Esophagus squamous epithelium (tissue), 5 donors: Measurements from ENCODE around the gene DKK3. TPM values are rescaled to one million over a fixed set of nuclear protein-coding genes. Genes with fewer than 3 reads are reported as not detected.

ENCODE experiments used
- DNase-seq: peaks from one replicate; lab custom pipeline; 2025; lab: John Stamatoyannopoulos, UW
- H3K27ac ChIP-seq, 4 donors: fragments of 200-600 bp; sonication (generic); one replicate each; pipeline ENCODE4 v1.5.1; 2016 to 2019; ENCODE audit warnings: mild to moderate bottlenecking in 1 of 4
- H3K27me3 ChIP-seq, 4 donors: fragments of 200-600 bp; sonication (generic); 1 replicate in 3 of 4; 2 replicates in 1 of 4; pipeline versions ENCODE4 v1.5.1 to v1.6.0; 2017 to 2021; ENCODE audit warnings: antibody characterized with exemption in 1 of 4
- H3K36me3 ChIP-seq, 3 donors: fragments of 200-600 bp; sonication (generic); one replicate each; pipeline ENCODE4 v1.5.1; 2016 to 2019
- H3K4me1 ChIP-seq, 3 donors: fragments of 200-600 bp; sonication (generic); one replicate each; pipeline ENCODE4 v1.5.1; 2017 to 2019
- H3K4me3 ChIP-seq, 4 donors: fragments of 200-600 bp; sonication (generic); 1 replicate in 3 of 4; 2 replicates in 1 of 4; pipeline ENCODE4 v1.5.1; 2016 to 2019; ENCODE audit warnings: mild to moderate bottlenecking in 2 of 4, moderate library complexity in 1 of 4
- H3K9me3 ChIP-seq, 3 donors: fragments of 200-600 bp; sonication (generic); one replicate each; pipeline ENCODE4 v1.5.1; 2016 to 2019
- POLR2A ChIP-seq, 4 donors: fragments of 450-650 bp; IDR thresholded peaks; one replicate each; pipeline ENCODE4 v1.6.1; 2017; ENCODE audit warnings: antibody characterized with exemption in 4 of 4, mild to moderate bottlenecking in 4 of 4, moderate library complexity in 3 of 4
- WGBS, 2 donors: methylation state at CpG; one replicate each; pipeline ENCODE4 v1.1.5; 2018; 5-methylcytosine and 5-hydroxymethylcytosine counted together
- intact Hi-C: fragments of 100-400 bp; cut with DNase I; formaldehyde crosslinking; loops from one replicate; pipeline ENCODE4 v1.15.0; 2022
- total RNA-seq, 4 donors: library from RNA; depleted of rRNA; stranded (reverse); fragments of >200 nt; gene quantifications; one replicate each; pipeline ENCODE4 v1.1.0, GENCODE V29; 2016
- TF ChIP-seq, protein P1 (sequence below), 6 experiments: fragments of 450-650 bp in 4 of 6; fragments of 200-600 bp in 2 of 6; sonication (generic) in 2 of 6; IDR thresholded peaks; one replicate each; pipeline ENCODE4 v1.5.1; 2016 to 2019; ENCODE audit warnings: antibody characterized with exemption in 6 of 6, mild to moderate bottlenecking in 4 of 6, moderate library complexity in 4 of 6
- donor health status: DM: yes; HTN: yes; CAD: no.

DKK3 gene
- total RNA-seq, 4 donors from 2014 or later, result 24.8 to 112 (median 44.5) TPM

DNA sequence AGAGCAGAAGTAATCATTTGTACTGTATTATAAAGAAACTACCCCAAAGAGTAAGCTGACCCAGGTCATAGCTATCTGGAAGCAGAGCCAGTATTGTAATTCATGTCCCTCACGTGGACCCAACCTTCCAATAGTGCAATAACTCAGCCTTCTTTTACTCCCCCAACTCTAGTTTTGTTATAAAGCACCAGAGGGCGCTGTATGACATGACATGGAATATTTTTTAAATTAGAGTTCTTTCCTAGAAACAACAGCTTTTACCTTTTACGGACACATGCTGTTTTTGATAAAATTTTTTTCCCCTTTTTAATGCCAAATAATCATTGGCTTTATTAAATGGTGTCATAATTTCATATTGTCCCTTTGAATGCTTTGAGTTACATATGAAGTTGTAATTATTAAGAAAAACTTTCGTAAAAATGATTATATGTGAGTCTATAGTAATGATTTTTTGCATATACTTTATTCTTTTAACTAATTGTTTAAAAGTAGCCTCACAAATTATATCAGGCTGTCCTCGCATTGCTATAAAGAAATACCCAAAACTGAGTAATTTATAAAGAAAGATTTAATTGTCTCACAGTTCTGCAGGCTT lies 76.9 kb downstream of the DKK3 start:
- Histone ChIP-seq H3K9me3 (no peaks in the 10 kb centered on the region), H3K27ac (no peak overlapping the region), H3K4me1 (no peaks in the 10 kb centered on the region), H3K4me3 (no peak overlapping the region), H3K36me3 (peaks cover 0 to 84% (median 6%) of the 10 kb centered on the region in 3 donors), H3K27me3 (no peaks in the 10 kb centered on the region)
- TF ChIP-seq, protein P1, sequence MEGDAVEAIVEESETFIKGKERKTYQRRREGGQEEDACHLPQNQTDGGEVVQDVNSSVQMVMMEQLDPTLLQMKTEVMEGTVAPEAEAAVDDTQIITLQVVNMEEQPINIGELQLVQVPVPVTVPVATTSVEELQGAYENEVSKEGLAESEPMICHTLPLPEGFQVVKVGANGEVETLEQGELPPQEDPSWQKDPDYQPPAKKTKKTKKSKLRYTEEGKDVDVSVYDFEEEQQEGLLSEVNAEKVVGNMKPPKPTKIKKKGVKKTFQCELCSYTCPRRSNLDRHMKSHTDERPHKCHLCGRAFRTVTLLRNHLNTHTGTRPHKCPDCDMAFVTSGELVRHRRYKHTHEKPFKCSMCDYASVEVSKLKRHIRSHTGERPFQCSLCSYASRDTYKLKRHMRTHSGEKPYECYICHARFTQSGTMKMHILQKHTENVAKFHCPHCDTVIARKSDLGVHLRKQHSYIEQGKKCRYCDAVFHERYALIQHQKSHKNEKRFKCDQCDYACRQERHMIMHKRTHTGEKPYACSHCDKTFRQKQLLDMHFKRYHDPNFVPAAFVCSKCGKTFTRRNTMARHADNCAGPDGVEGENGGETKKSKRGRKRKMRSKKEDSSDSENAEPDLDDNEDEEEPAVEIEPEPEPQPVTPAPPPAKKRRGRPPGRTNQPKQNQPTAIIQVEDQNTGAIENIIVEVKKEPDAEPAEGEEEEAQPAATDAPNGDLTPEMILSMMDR (IDR thresholded peaks at IDR 0.05), result peak in 5 of 6 experiments; percentile 52 to 68 (median 60)
- TF ChIP-seq POLR2A (IDR thresholded peaks at IDR 0.05), result no peak
- WGBS, 2 donors, result 52 to 58% methylated on average over 5 of the region's 5 CpGs
- intact Hi-C loops, result loop anchor here (10.0 kb wide), 1 partner anchor 103 kb away; no protein-coding TSS in a partner anchor
- DNase-seq, result no peak

DNA sequence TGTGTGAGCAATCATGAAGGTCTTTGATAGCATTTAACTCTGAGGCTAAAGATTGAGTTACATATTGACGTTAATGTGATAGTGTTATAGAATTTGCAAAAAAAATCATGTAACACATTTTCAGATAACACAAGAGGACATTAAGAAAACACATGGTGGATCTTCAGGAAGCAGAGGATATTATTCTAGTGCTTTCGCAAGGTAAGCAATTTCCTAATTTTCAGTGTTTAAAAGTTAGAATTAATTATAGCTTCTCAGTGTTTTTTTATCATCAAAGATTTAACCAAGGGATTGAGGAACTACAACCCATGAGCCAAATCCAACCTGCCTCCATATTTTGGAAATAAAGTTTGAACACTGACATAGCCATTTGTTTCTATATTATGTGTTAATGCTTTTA lies 78.5 kb downstream of the DKK3 start:
- Histone ChIP-seq H3K4me3 (no peak overlapping the region), H3K36me3 (peaks cover 0 to 83% (median 6%) of the 10 kb centered on the region in 3 donors), H3K9me3 (no peaks in the 10 kb centered on the region), H3K27ac (no peak overlapping the region), H3K4me1 (no peaks in the 10 kb centered on the region), H3K27me3 (no peaks in the 10 kb centered on the region)
- no peak for TF ChIP-seq POLR2A (IDR thresholded peaks at IDR 0.05)
- TF ChIP-seq, protein P1 (IDR thresholded peaks at IDR 0.05), result no peak
- intact Hi-C loops, result loop anchor here (10.0 kb wide), 1 partner anchor 105 kb away; no protein-coding TSS in a partner anchor
- 88 to 90% methylated on average over 2 of the region's 2 CpGs for WGBS, 2 donors
- no peak for DNase-seq

DNA sequence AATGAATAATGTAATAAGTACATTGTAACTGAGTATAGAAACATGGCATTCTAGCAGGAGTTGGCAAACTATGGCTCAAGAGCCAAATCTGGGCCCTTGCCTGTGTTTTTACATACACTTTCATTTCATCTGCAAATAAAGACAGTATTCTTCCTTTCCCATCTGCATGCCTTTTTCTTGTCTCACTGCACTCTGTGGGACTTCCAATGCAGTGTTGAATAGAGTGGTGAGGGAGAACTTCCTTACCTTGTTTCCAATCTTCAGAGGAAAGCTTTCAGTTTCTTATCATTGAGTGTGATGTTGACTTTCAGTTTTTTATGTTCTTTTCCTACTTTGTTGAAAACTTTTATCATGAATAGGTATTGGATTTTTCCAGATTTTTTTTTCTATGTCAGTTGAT lies 84.6 kb downstream of the DKK3 start:
- peaks cover 0 to 71% (median 5%) of the 10 kb centered on the region in 3 donors for H3K36me3 ChIP-seq
- TF ChIP-seq POLR2A (IDR thresholded peaks at IDR 0.05), result no peak
- TF ChIP-seq, protein P1 (IDR thresholded peaks at IDR 0.05), result no peak
- no peak overlapping the region for H3K4me3 ChIP-seq
- H3K9me3 ChIP-seq, result no peaks in the 10 kb centered on the region
- H3K27ac ChIP-seq, result no peak overlapping the region
- intact Hi-C loops, result no loop called here
- no peaks in the 10 kb centered on the region for H3K4me1 ChIP-seq
- DNase-seq, result no peak
- H3K27me3 ChIP-seq, result no peaks in the 10 kb centered on the region

DNA sequence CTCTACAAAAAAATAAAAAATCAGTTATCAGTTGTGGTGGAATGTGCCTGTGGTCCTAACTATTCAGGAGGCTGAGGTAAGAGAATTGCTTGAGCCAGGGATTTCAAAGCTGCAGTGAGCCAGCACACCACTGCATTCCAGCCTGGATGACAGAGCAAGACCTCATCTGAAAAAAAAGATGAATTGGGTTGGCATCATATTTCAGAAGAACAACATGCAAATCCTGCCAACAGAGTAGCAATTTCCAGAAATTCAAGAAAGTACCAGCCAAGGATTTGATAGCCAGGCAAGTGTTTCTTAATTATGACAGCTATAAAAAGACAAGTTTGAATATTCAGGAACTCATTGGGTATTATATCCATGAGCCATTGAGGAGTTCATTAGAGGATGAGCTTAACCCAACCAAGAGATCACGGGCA lies 91.4 kb downstream of the DKK3 start:
- H3K36me3 ChIP-seq, result peaks cover 0 to 50% (median 5%) of the 10 kb centered on the region in 3 donors
- intact Hi-C loops, result no loop called here
- 80 to 91% methylated on average over 1 of the region's 1 CpG for WGBS, 2 donors
- H3K4me1 ChIP-seq, result no peaks in the 10 kb centered on the region
- no peaks in the 10 kb centered on the region for H3K9me3 ChIP-seq
- no peak for TF ChIP-seq POLR2A (IDR thresholded peaks at IDR 0.05)
- TF ChIP-seq, protein P1 (IDR thresholded peaks at IDR 0.05), result no peak
- no peak overlapping the region for H3K4me3 ChIP-seq
- H3K27ac ChIP-seq, result no peak overlapping the region
- no peaks in the 10 kb centered on the region for H3K27me3 ChIP-seq
- DNase-seq, result no peak

DNA sequence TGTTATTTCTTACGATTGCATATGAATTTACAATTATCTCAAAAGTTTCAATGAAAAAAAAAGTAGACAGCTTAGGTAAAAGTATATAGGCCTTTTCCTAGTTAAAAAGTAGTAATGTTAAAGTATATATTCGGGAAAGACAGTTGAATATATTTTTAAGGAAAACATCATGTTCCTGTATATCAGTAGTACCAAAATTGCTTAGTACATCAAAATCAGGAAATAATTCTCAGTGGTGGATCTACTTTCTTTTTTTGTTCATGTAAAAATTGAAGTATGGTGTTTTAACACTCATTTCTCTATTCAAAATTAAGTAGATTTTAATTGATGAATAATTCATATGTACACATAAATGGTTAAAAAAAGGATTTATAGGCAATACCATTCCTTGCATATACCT lies 92.8 kb downstream of the DKK3 start:
- 92 to 97% methylated on average over 2 of the region's 2 CpGs for WGBS, 2 donors
- DNase-seq, result no peak
- Histone ChIP-seq H3K27ac (no peak overlapping the region), H3K9me3 (no peaks in the 10 kb centered on the region), H3K27me3 (no peaks in the 10 kb centered on the region), H3K4me3 (no peak overlapping the region), H3K36me3 (peaks cover 0 to 51% (median 3%) of the 10 kb centered on the region in 3 donors), H3K4me1 (no peaks in the 10 kb centered on the region)
- TF ChIP-seq, protein P1 (IDR thresholded peaks at IDR 0.05), result no peak
- TF ChIP-seq POLR2A (IDR thresholded peaks at IDR 0.05), result no peak
- intact Hi-C loops, result no loop called here
